Breast epithelium (tissue), 4 donors: ENCODE data around the gene LSAMP. TPM values are rescaled to one million over a fixed set of nuclear protein-coding genes. Genes with fewer than 3 reads are reported as not detected.
"Not testable (repeated sequence)": the region's sequence is repeated elsewhere in the genome, so short reads cannot be mapped to it uniquely, and the experiment has no call there.

Source experiments
- DNase-seq, 2 donors: peaks; one replicate each; pipeline ENCODE4 v3.0.0-alpha.2; 2019; ENCODE audit warnings: low spot score in 2 of 2
- H3K27ac ChIP-seq, 2 donors: fragments of 200-600 bp; sonication (generic) in 1 of 2; one replicate each; pipeline ENCODE4 v1.5.1; 2016 to 2019; ENCODE audit warnings: mild to moderate bottlenecking in 1 of 2
- H3K27me3 ChIP-seq, 2 donors: fragments of 200-600 bp; sonication (generic) in 1 of 2; one replicate each; pipeline versions ENCODE4 v1.5.1 to v1.6.0; 2017 to 2019; ENCODE audit warnings: control low read depth in 1 of 2, mild to moderate bottlenecking in 1 of 2
- H3K36me3 ChIP-seq: fragments of 200-600 bp; one replicate; pipeline ENCODE4 v1.5.1; 2019
- H3K4me1 ChIP-seq, 2 donors: fragments of 200-600 bp; sonication (generic); one replicate each; pipeline ENCODE4 v1.5.1; 2016 to 2019; ENCODE audit warnings: control low read depth in 1 of 2
- H3K4me3 ChIP-seq, 3 donors: fragments of 200-600 bp; sonication (generic); 1 replicate in 2 of 3; 2 replicates in 1 of 3; pipeline ENCODE4 v1.5.1; 2016 to 2019; ENCODE audit warnings: mild to moderate bottlenecking in 3 of 3, moderate library complexity in 2 of 3
- H3K9me3 ChIP-seq, 2 donors: fragments of 200-600 bp; sonication (generic) in 1 of 2; one replicate each; pipeline ENCODE4 v1.5.1; 2016 to 2019; ENCODE audit warnings: control low read depth in 1 of 2
- CTCF ChIP-seq, 3 donors: fragments of 450-650 bp; IDR thresholded peaks; one replicate each; pipeline ENCODE4 v1.5.1; 2016 to 2017; ENCODE audit warnings: antibody characterized with exemption in 3 of 3, mild to moderate bottlenecking in 3 of 3, moderate library complexity in 3 of 3
- POLR2A ChIP-seq: fragments of 450-650 bp; IDR thresholded peaks from one replicate; pipeline ENCODE4 v1.6.1; 2016; ENCODE audit warnings: antibody characterized with exemption, mild to moderate bottlenecking, moderate library complexity
- POLR2AphosphoS5 ChIP-seq, 3 donors: sonication (generic); formaldehyde crosslinking; IDR thresholded peaks; one replicate each; pipeline ENCODE4 v1.6.1; 2017; ENCODE audit warnings: antibody characterized with exemption in 3 of 3
- intact Hi-C: fragments of 100-400 bp; cut with DNase I; formaldehyde crosslinking; loops from one replicate; pipeline ENCODE4 v1.15.1; 2023; ENCODE audit warnings: low total_unique reads
- total RNA-seq, 3 donors: library from RNA; depleted of rRNA; stranded (reverse); fragments of >200 nt; gene quantifications; one replicate each; pipeline ENCODE4 v1.1.0, GENCODE V29; 2016

The LSAMP gene
- total RNA-seq, 3 donors from 2014 or later: 1.6 to 3.8 (median 3.5) TPM

GRCh38 chr3:115784739-115785536 is 660.3 kb downstream of the LSAMP start:
- intact Hi-C loops: no loop called here
- H3K4me1 ChIP-seq: no peaks in the 10 kb centered on the region
- DNase-seq: no peak
- H3K27me3 ChIP-seq: no peaks in the 10 kb centered on the region
- peak overlapping the region; percentile 91 to 93 for H3K27ac ChIP-seq
- peak overlapping the region; percentile 67 to 81 (median 78) for H3K4me3 ChIP-seq
- TF ChIP-seq POLR2A (no peak), POLR2AphosphoS5 (IDR thresholded peaks at IDR 0.05) (no peak), CTCF (IDR thresholded peaks at IDR 0.05) (no peak)
- no peaks in the 10 kb centered on the region for H3K36me3 ChIP-seq
- H3K9me3 ChIP-seq: no peaks in the 10 kb centered on the region

GRCh38 chr3:115783938-115784738 is 661.1 kb downstream of the LSAMP start:
- DNase-seq: peak; percentile 83 to 84
- TF ChIP-seq POLR2AphosphoS5 (IDR thresholded peaks at IDR 0.05): peak in 2 of 3 donors; percentile 53 to 64
- no peak for TF ChIP-seq POLR2A
- peak; percentile 73 to 95 (median 93) for TF ChIP-seq CTCF (IDR thresholded peaks at IDR 0.05)
- Histone ChIP-seq H3K27ac (peak overlapping the region; percentile 91 to 93), H3K4me3 (peak overlapping the region; percentile 67 to 81 (median 78)), H3K9me3 (no peaks in the 10 kb centered on the region), H3K4me1 (no peaks in the 10 kb centered on the region), H3K36me3 (no peaks in the 10 kb centered on the region), H3K27me3 (no peaks in the 10 kb centered on the region)
- intact Hi-C loops: no loop called here

- Histone ChIP-seq H3K4me3 (peak overlapping the region; percentile 67 to 81 (median 78)), H3K27ac (peak overlapping the region; percentile 91 to 93)
- H3K4me1 ChIP-seq, DNase-seq, intact Hi-C loops, H3K9me3 ChIP-seq, H3K27me3 ChIP-seq, H3K36me3 ChIP-seq: not testable (repeated sequence)
These were observed 661.9 kb downstream of the LSAMP start for GRCh38 chr3:115783426-115783825.

GRCh38 chr3:115779011-115779410 is 666.3 kb downstream of the LSAMP start:
- H3K36me3 ChIP-seq: no peaks in the 10 kb centered on the region
- no peak for DNase-seq
- no peaks in the 10 kb centered on the region for H3K9me3 ChIP-seq
- intact Hi-C loops: no loop called here
- no peak for TF ChIP-seq POLR2AphosphoS5 (IDR thresholded peaks at IDR 0.05)
- TF ChIP-seq POLR2A: no peak
- no peak for TF ChIP-seq CTCF (IDR thresholded peaks at IDR 0.05)
- no peak overlapping the region for H3K4me3 ChIP-seq
- no peaks in the 10 kb centered on the region for H3K27me3 ChIP-seq
- H3K4me1 ChIP-seq: no peaks in the 10 kb centered on the region
- H3K27ac ChIP-seq: no peak overlapping the region

DNA sequence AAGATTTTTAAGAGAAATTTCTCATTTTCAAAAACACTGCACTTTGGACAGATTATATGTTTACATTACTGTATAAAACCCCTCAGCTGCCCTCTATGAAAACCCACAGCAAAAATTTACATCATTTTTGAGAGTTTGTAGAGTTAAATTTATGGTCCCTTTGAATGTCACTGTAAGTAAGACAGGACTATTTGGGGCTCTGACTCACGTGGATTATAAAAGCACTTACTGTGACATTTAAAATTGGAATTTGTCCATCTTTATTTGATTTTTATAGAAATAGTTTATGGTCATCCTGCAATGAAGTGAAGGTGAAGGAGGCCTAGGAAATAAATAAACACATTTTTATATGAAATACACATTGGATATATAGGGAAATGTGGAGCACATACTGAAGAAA is 672.3 kb downstream of the LSAMP start:
- Histone ChIP-seq H3K9me3 (no peaks in the 10 kb centered on the region), H3K27ac (no peak overlapping the region), H3K4me1 (no peaks in the 10 kb centered on the region), H3K36me3 (no peaks in the 10 kb centered on the region), H3K27me3 (no peaks in the 10 kb centered on the region), H3K4me3 (no peak overlapping the region)
- TF ChIP-seq POLR2A: no peak
- TF ChIP-seq POLR2AphosphoS5 (IDR thresholded peaks at IDR 0.05): no peak
- TF ChIP-seq CTCF (IDR thresholded peaks at IDR 0.05): no peak
- intact Hi-C loops: no loop called here
- no peak for DNase-seq
